Nephron progenitor cell (in vitro differentiated cells): ENCODE measurements around the gene S1PR5.
"Not testable (repeated sequence)": the region's sequence is repeated elsewhere in the genome, so short reads cannot be mapped to it uniquely, and the experiment has no call there.

Source experiments
- DNase-seq: peaks from one replicate; pipeline ENCODE4 v3.0.0; 2021
- H3K27ac Mint-ChIP-seq: 2 replicates; pipeline ENCODE4 v1.8.0; 2021; ENCODE audit warnings: mild to moderate bottlenecking, moderate library complexity, mixed read lengths
- H3K27me3 Mint-ChIP-seq: 2 replicates; pipeline ENCODE4 v1.8.0; 2021; ENCODE audit warnings: mild to moderate bottlenecking, low read depth, mixed read lengths; ENCODE audit not compliant: poor library complexity
- H3K36me3 Mint-ChIP-seq: 2 replicates; pipeline ENCODE4 v1.8.0; 2021; ENCODE audit warnings: low read depth, mixed read lengths
- H3K4me1 Mint-ChIP-seq: 2 replicates; pipeline ENCODE4 v1.8.0; 2021; ENCODE audit warnings: mixed read lengths
- H3K4me3 Mint-ChIP-seq: 2 replicates; pipeline ENCODE4 v1.8.0; 2021; ENCODE audit warnings: mild to moderate bottlenecking, moderate library complexity, mixed read lengths
- H3K9me3 Mint-ChIP-seq: 2 replicates; pipeline ENCODE4 v1.8.0; 2021; ENCODE audit warnings: mild to moderate bottlenecking, moderate library complexity, mixed read lengths
- TF ChIP-seq, protein P1 (sequence below): fragments of 200-600 bp; sonication (generic); IDR thresholded peaks from 2 replicates; pipeline ENCODE4 v1.5.0; 2021; ENCODE audit warnings: antibody characterized with exemption

Gene S1PR5

DNA sequence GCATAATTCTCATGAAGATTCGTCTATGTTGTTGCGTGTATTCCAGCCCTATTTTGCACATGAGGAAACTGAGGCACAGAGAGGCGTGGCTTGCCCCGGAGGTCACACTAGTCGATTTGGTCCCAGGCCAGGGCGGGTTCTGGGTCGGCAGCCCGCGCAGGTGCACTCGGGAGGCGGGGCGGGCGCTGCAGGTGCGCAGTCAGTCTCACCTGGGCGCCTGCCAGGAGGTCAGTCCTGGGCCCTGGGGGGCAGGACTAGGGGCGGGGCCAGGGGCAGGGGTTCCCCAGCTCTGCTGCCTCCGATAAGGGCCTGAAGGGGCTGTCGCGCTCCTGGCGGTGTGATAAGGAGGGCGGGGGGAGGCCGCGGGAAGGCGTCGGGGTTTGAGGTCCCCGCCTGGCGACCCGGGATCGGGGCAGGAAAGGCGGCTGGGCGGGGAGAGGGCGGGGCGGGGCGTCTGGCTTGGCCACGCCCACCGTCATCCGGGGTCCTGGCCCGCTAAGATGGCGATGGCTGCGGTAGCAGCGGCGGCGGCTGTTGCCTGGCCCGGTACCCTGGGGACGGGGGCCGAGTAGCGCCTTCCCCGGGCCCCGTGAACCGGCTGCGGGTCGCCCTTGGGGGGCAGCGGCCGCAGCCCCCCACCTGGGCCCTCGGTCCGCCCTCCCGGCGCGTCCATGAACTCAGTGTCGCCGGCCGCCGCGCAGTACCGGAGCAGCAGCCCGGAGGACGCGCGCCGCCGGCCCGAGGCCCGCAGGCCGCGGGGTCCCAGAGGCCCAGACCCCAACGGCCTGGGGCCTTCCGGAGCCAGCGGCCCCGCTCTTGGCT is 26.4 kb upstream of the S1PR5 start, which contains the start of gene ATG4D:
TSS of gene ATG4D (plus strand) at position 485 of the 822 bp plus-strand sequence. CDS start at position 672, 187 bp downstream.
- Mint-ChIP-seq H3K27ac (no peak within 1 kb of the TSS), H3K27me3 (peaks cover 14% of the 10 kb centered on the region), H3K36me3 (peaks cover 10% of the 10 kb centered on the region), H3K9me3 (no peaks in the 10 kb centered on the region), H3K4me1 (peaks cover 5% of the 10 kb centered on the region), H3K4me3 (peak within 1 kb of the TSS; percentile 91)
- DNase-seq, result peak; percentile 91
- TF ChIP-seq, protein P1, sequence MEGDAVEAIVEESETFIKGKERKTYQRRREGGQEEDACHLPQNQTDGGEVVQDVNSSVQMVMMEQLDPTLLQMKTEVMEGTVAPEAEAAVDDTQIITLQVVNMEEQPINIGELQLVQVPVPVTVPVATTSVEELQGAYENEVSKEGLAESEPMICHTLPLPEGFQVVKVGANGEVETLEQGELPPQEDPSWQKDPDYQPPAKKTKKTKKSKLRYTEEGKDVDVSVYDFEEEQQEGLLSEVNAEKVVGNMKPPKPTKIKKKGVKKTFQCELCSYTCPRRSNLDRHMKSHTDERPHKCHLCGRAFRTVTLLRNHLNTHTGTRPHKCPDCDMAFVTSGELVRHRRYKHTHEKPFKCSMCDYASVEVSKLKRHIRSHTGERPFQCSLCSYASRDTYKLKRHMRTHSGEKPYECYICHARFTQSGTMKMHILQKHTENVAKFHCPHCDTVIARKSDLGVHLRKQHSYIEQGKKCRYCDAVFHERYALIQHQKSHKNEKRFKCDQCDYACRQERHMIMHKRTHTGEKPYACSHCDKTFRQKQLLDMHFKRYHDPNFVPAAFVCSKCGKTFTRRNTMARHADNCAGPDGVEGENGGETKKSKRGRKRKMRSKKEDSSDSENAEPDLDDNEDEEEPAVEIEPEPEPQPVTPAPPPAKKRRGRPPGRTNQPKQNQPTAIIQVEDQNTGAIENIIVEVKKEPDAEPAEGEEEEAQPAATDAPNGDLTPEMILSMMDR, result no peak

DNA sequence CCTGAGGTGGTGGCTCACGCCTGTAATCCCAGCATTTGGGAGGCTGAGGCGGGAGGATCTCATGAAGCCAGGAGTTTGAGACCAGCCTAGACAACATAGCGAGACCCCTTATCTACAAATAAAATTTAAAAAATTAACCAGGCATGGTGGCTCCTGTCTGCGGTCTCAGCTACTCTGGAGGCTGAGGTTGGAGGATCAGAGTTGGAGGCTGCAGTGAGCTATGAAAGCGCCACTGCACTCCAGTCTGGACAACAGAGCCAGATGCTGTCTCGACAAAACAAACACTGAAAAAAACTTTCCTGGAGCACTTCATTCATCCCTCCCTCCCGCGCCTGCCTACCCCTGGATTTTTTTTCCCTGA is 25.8 kb upstream of the S1PR5 start:
- no peaks in the 10 kb centered on the region for H3K9me3 Mint-ChIP-seq
- DNase-seq, result no peak
- peaks cover 4% of the 10 kb centered on the region for H3K36me3 Mint-ChIP-seq
- H3K27me3 Mint-ChIP-seq, result peaks cover 17% of the 10 kb centered on the region
- TF ChIP-seq, protein P1, result no peak
- H3K4me1 Mint-ChIP-seq, result peaks cover 5% of the 10 kb centered on the region
- H3K27ac Mint-ChIP-seq, result no peak overlapping the region
- H3K4me3 Mint-ChIP-seq, result peak overlapping the region; percentile 81

DNA sequence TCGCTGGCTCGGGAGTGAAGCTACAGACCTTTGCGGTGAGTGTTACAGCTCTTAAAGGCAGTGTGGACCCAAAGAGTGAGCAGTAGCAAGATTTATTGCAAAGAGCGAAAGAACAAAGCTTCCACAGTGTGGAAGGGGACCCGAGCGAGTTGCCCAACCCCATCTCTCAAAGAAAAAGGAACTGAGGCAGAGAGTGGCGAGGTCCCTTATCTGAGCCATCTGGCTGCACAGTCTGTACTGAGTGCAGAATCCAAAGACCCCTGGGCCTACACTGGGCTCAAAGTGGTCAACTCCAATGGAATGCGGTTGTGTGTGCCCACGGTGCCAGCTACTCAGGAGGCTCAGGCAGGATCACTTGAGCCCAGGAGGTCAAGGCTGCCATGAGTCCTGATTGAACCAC is 21.8 kb upstream of the S1PR5 start:
- H3K4me3 Mint-ChIP-seq, H3K4me1 Mint-ChIP-seq, DNase-seq, H3K9me3 Mint-ChIP-seq, H3K36me3 Mint-ChIP-seq: not testable (repeated sequence)
- peak overlapping the region; percentile 92 for H3K27ac Mint-ChIP-seq
- H3K27me3 Mint-ChIP-seq, result peaks cover 34% of the 10 kb centered on the region

DNA sequence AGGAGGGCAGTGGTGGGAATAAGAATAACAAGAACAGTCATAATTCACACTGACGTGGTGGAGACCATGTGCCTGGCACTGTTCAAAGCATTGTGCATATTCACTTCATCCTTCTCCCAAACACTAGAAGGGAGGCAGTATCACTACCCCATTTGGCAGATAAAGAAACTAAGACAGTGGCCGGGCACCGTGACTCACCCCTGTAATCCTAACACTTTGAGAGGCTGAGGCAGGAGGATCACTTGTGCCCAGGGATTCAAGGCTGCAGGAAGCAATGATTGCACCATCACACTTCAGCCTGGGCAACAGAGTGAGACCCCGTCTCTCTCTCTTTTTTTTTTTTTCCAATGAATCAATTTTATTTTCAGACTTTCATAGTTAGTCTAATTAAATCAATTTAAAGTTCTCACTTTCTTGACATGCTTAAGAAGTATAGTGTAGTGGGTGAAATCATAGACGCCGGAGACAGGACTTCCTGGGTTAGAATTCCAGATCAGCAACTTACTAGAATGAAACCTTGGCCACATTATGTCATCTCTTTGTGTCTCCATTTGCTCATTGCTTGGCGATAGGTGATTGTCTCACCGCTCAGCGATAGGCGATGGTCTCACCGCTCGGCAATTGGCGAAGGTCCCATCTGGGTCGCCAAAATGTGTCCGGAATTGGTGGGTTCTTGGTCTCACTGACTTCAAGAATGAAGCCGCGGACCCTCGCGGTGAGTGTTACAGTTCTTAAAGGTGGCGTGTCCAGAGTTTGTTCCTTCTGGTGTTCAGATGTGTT is 21.1 kb upstream of the S1PR5 start:
- Mint-ChIP-seq H3K27me3 (peaks cover 34% of the 10 kb centered on the region), H3K4me1 (peaks cover 4% of the 10 kb centered on the region), H3K4me3 (no peak overlapping the region), H3K36me3 (no peaks in the 10 kb centered on the region), H3K27ac (peak overlapping the region; percentile 92), H3K9me3 (no peaks in the 10 kb centered on the region)
- TF ChIP-seq, protein P1, result no peak
- no peak for DNase-seq

DNA sequence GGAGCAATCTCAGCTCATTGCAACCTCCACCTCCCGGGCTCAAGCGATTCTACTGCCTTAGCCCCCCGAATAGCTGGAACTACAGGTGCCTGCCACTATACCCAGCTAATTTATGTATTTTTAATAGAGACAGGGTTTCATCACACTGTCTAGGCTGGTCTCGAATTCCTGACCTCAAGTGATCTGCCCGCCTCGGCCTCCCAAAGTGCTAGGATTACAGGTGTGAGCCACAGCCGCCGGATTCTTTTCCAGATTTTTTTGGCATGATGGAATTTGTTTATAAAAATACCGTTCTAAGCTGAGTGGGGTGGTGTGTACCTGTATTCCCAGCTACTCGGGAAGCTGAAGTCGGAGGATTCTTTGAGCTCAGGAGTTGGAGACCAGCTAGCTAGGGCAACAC is 20.4 kb upstream of the S1PR5 start:
- peaks cover under 1% of the 10 kb centered on the region for H3K9me3 Mint-ChIP-seq
- H3K27ac Mint-ChIP-seq, result no peak overlapping the region
- H3K4me3 Mint-ChIP-seq, result no peak overlapping the region
- H3K27me3 Mint-ChIP-seq, result peaks cover 32% of the 10 kb centered on the region
- DNase-seq, result no peak
- H3K4me1 Mint-ChIP-seq, result peaks cover 4% of the 10 kb centered on the region
- no peaks in the 10 kb centered on the region for H3K36me3 Mint-ChIP-seq
- TF ChIP-seq, protein P1, result no peak

DNA sequence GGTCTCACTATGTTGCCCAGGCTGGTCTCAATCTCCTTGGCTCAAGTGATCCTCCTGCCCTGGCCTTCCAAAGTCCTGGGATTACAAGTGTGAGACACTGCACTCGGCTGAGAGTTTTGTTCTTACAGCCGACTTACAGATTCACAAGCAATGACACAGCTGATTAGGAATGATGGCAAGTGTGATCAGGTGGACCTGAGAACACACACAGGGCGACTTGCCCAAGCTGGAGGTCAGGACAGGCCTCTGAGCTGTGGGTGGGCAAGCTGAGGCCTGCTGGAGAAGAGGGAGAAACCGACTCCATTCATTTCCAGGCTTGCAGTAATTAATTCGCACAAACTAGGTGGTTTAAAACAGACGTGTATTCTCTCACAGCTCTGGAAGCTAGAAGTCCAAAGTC is 18.4 kb upstream of the S1PR5 start:
- no peak overlapping the region for H3K4me3 Mint-ChIP-seq
- peaks cover 6% of the 10 kb centered on the region for H3K9me3 Mint-ChIP-seq
- peak overlapping the region; percentile 51 for H3K27ac Mint-ChIP-seq
- peaks cover 4% of the 10 kb centered on the region for H3K4me1 Mint-ChIP-seq
- peaks cover 38% of the 10 kb centered on the region for H3K27me3 Mint-ChIP-seq
- DNase-seq, result no peak
- H3K36me3 Mint-ChIP-seq, result no peaks in the 10 kb centered on the region
- TF ChIP-seq, protein P1, result no peak
